Cardiac muscle cell (in vitro differentiated cells and primary cell): ENCODE data around the gene PRCC. TPM values are rescaled to one million over a fixed set of nuclear protein-coding genes. Genes with fewer than 3 reads are reported as not detected.

Experiments used
- DNase-seq, 2 donors: peaks; one replicate each; pipeline versions ENCODE4 v3.0.0 to v3.0.0-alpha.2; 2010 to 2017; ENCODE audit warnings: low read depth in 1 of 2, low spot score in 1 of 2
- H3K27ac ChIP-seq: fragments of 200-600 bp; sonication (generic); 2 replicates; pipeline ENCODE4 v1.5.1; 2016
- H3K27me3 ChIP-seq: fragments of 200-600 bp; sonication (generic); 2 replicates; pipeline ENCODE4 v1.6.0; 2016; ENCODE audit warnings: control low read depth
- H3K36me3 ChIP-seq: fragments of 200-600 bp; sonication (generic); 2 replicates; pipeline ENCODE4 v1.5.1; 2016; ENCODE audit warnings: control low read depth
- H3K4me1 ChIP-seq: fragments of 200-600 bp; sonication (generic); 2 replicates; pipeline ENCODE4 v1.8.1; 2017; ENCODE audit warnings: low read depth, mild to moderate bottlenecking, mixed run types
- H3K4me3 ChIP-seq: fragments of 200-600 bp; sonication (generic); 2 replicates; pipeline ENCODE4 v1.5.1; 2016; ENCODE audit warnings: mild to moderate bottlenecking
- H3K9me3 ChIP-seq: fragments of 200-600 bp; sonication (generic); 2 replicates; pipeline ENCODE4 v1.5.1; 2017; ENCODE audit warnings: low read depth, mild to moderate bottlenecking, control low read depth
- CTCF ChIP-seq: IDR thresholded peaks from 2 replicates; pipeline ENCODE4 v1.5.1; 2012; ENCODE audit warnings: low read depth, mild to moderate bottlenecking, low read length
- polyA plus RNA-seq: library from polyadenylated mRNA; unstranded; fragments of >200 nt; fragmentation: Nextera tagmentation; extraction: Ambion mirVana; gene quantifications from 2 replicates; pipeline ENCODE4 v1.2.1, GENCODE V29; 2016
- total RNA-seq: library from RNA; depleted of rRNA; stranded (reverse); fragments of >200 nt; gene quantifications from 2 replicates; pipeline ENCODE4 v1.2.3, GENCODE V29; 2016

PRCC gene
- total and polyA plus RNA-seq, 2 experiments from 2014 or later: 118 to 126 TPM

- DNase-seq: no peak
- no peak overlapping the region for H3K4me3 ChIP-seq
- TF ChIP-seq CTCF: no peak
- H3K9me3 ChIP-seq: no peaks in the 10 kb centered on the region
- H3K27ac ChIP-seq: no peak overlapping the region
- no peaks in the 10 kb centered on the region for H3K36me3 ChIP-seq
- H3K4me1 ChIP-seq: no peaks in the 10 kb centered on the region
- H3K27me3 ChIP-seq: peaks cover 28% of the 10 kb centered on the region
These were observed 69.6 kb downstream of the PRCC start for GRCh38 chr1:156836892-156837291.

DNA sequence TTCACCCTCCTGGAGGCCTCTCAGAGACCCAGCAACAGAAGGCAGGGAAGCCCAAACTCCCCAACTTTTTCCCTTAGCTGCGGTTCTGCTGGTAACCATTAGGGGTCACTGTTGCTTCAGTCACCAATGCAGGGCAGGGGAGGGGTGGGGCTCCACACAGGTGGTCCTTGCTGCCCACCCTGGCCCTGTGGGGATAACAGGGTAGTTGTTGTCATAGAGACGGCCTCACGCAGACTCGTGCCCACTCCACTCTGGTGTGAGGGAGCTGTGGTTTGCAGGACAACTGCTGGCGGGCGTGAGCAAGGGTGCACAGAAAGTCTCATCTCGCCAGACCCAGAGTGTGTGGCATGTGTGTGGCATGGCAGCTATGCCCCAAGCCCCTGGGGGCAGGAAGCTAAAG lies 71.6 kb downstream of the PRCC start:
- H3K9me3 ChIP-seq: no peaks in the 10 kb centered on the region
- no peak overlapping the region for H3K27ac ChIP-seq
- no peaks in the 10 kb centered on the region for H3K36me3 ChIP-seq
- DNase-seq: peak; percentile 25 to 49
- TF ChIP-seq CTCF: peak; percentile 94
- peaks cover 36% of the 10 kb centered on the region for H3K27me3 ChIP-seq
- H3K4me1 ChIP-seq: no peaks in the 10 kb centered on the region
- H3K4me3 ChIP-seq: no peak overlapping the region

- H3K36me3 ChIP-seq: no peaks in the 10 kb centered on the region
- no peak for TF ChIP-seq CTCF
- H3K4me1 ChIP-seq: no peaks in the 10 kb centered on the region
- peaks cover 38% of the 10 kb centered on the region for H3K27me3 ChIP-seq
- DNase-seq: no peak
- H3K9me3 ChIP-seq: no peaks in the 10 kb centered on the region
- no peak overlapping the region for H3K27ac ChIP-seq
- H3K4me3 ChIP-seq: no peak overlapping the region
These were observed 72.2 kb downstream of the PRCC start for GRCh38 chr1:156839426-156840109.

GRCh38 chr1:156840186-156840897 lies 73.0 kb downstream of the PRCC start:
- Histone ChIP-seq H3K4me1 (peaks cover 6% of the 10 kb centered on the region), H3K36me3 (no peaks in the 10 kb centered on the region), H3K27ac (no peak overlapping the region), H3K27me3 (peaks cover 38% of the 10 kb centered on the region), H3K4me3 (no peak overlapping the region), H3K9me3 (no peaks in the 10 kb centered on the region)
- no peak for TF ChIP-seq CTCF
- no peak for DNase-seq

DNA sequence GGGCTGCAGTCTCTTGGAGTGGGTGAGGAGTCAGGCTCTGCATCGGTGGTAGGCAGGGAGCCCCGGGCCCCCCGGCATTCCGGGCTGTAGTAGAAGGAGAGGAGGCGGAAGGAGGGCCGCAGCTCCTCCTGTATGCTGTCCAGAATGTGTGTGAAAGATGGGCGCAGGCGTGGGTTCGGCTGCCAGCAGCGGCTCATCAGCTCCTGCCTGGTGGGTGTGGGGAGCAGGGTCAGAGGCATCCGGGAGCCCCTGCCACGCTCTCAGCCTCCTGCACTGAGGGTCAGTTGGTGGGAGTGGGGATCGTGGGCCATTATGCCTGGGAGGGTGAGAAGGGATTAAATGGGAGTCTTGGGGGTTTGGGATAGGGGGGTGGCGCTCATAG lies 73.6 kb downstream of the PRCC start:
- no peak for DNase-seq
- H3K4me1 ChIP-seq: peaks cover 6% of the 10 kb centered on the region
- H3K9me3 ChIP-seq: no peaks in the 10 kb centered on the region
- no peak overlapping the region for H3K27ac ChIP-seq
- no peak overlapping the region for H3K4me3 ChIP-seq
- peaks cover 41% of the 10 kb centered on the region for H3K27me3 ChIP-seq
- H3K36me3 ChIP-seq: no peaks in the 10 kb centered on the region
- no peak for TF ChIP-seq CTCF
